HG02981 (cell line): Measurements from ENCODE around the gene PIGX.
"Not testable (repeated sequence)": the region's sequence is repeated elsewhere in the genome, so short reads cannot be mapped to it uniquely, and the experiment has no call there.

Experiments
- ATAC-seq: cut with Tn5 transposase; IDR thresholded peaks from one replicate; pipeline ENCODE4 v1.9.1; 2021; ENCODE audit warnings: mild to moderate bottlenecking, moderate library complexity; ENCODE audit not compliant: unreplicated experiment

PIGX gene

GRCh38 chr3:196700801-196701200 lies 11.4 kb upstream of the PIGX start:
- ATAC-seq = no peak

DNA sequence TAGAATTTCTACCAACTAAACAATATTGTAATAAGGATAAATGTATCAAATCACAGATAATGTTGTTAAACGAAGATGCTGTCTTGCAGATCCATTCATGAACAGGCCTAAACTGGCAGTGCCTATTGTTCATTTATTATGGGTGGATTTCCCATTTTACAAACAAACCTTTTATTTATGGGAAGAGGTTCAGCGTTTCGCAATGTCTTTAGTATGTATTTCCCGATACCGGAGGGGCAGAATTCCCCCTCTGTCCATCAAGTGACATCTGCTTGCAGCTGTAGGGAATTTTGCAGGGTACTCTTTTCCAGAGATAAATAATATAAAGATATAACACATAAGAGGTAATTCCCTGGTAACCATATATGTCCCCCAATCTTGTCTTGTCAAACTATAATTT lies 5.8 kb upstream of the PIGX start:
- no peak for ATAC-seq

- ATAC-seq = no peak
Measured at GRCh38 chr3:196706731-196707130, 5.4 kb upstream of the PIGX start.

GRCh38 chr3:196707566-196707965 lies 4.6 kb upstream of the PIGX start:
- ATAC-seq = no peak

GRCh38 chr3:196708467-196708866 lies 3.7 kb upstream of the PIGX start:
- no peak for ATAC-seq

DNA sequence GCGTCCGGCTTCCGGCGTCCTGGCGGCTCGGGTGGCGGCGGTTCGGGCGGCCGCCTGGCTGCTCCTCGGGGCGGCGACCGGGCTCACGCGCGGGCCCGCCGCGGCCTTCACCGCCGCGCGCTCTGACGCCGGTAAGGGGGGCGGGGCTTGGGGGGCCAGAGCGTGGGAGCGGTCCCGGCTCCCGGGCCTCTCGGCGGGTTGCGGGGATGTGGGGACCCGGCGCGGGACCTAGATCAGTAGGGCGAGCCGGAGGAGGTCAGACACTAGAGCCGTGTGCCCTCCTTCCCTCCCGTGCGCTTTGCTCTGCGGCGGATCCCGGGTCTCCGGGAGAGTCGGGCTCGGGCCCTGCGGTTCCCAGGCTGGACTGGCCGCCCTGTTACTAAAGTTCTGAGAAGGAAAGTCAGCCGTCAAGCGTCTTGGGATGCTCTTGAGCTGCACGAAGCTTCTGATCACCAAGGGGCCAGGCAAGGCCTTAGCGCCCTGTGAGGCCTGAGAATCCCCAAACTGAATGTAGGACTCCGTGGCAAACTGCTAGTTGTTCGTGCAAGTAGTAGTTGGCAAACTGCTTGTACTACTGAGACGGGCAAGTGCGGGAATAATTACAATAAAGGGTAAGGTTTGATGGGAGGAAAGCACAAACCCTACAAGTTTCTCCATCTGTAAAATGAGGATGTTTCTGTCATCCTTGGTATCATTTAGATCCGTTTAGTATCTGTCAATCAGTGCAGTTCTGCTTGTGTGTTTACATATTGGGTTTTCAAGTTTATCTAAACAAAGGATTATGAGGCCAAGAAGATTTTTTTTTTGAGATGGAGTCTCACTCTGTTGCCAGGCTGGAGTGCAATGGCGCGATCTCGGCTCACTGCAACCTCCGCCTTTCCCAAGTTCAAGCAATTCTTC lies 587 bp downstream of the PIGX start:
- peak; percentile 40 for ATAC-seq

GRCh38 chr3:196717162-196717561 lies 5.0 kb downstream of the PIGX start:
- ATAC-seq = peak; percentile 65

GRCh38 chr3:196721097-196721496 lies 8.9 kb downstream of the PIGX start:
- no peak for ATAC-seq

GRCh38 chr3:196726788-196727675 lies 14.9 kb downstream of the PIGX start:
- ATAC-seq = no peak

- no peak for ATAC-seq
Measured at GRCh38 chr3:196735751-196736150, 23.6 kb downstream of the PIGX start.

DNA sequence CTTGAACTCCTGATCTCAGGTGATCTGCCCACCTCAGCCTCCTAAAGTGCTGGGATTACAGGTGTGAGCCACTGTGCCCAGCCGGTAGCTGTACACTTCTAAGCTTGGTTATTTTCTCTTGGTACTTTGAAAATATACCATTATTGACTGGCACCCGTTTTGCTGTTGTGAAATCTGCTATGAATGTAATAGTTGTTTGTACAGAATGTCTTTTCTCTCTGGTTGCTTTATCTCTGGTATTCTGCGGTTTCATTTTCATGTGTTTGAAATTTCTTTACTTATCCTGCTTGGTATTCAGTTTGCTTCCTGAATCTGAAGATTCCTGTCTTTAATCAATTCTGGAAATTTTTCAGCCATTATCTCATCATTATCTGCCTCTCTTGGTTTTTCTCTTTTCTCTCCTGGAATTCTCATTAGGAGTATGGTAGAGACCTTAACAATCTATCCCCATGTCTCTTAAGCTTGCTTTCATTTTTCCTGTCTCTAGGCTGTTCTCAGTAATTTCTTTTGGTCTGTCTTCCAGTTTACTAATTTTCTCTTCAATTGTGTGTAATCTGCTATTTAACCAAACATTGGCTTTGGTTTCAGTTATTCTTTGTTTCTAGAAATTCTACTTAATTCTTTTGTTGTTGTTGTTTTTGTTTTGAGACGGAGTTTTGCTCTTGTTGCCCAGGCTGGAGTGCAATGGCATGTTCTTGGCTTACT lies 24.6 kb downstream of the PIGX start:
- no peak for ATAC-seq

DNA sequence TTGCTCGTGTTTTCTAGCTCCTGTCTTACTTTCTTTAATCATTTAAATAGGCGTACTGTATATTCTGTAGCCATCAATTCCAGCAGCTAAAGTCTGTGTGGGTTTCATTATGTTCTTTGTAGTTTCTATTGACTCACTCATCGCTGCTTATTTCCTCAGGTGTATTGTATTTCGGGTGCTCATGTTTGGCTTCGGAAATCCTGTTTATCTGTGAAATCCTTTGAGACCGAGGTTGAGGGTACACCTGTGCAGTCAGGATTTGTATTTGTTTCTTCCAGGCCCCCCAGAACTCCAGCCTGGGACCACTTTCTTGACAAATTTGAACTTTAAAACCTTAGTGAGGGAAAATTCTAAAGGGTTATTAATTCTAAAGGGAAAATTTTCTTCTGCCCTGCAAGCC lies 25.5 kb downstream of the PIGX start:
- no peak for ATAC-seq

- peak; percentile 88 for ATAC-seq
Measured at GRCh38 chr3:196739671-196740480, 27.7 kb downstream of the PIGX start, which contains the start of gene PAK2. Gene PAK2, plus strand, starts transcription at chr3:196739857. Its CDS starts 42,790 bp downstream, at chr3:196782647.

DNA sequence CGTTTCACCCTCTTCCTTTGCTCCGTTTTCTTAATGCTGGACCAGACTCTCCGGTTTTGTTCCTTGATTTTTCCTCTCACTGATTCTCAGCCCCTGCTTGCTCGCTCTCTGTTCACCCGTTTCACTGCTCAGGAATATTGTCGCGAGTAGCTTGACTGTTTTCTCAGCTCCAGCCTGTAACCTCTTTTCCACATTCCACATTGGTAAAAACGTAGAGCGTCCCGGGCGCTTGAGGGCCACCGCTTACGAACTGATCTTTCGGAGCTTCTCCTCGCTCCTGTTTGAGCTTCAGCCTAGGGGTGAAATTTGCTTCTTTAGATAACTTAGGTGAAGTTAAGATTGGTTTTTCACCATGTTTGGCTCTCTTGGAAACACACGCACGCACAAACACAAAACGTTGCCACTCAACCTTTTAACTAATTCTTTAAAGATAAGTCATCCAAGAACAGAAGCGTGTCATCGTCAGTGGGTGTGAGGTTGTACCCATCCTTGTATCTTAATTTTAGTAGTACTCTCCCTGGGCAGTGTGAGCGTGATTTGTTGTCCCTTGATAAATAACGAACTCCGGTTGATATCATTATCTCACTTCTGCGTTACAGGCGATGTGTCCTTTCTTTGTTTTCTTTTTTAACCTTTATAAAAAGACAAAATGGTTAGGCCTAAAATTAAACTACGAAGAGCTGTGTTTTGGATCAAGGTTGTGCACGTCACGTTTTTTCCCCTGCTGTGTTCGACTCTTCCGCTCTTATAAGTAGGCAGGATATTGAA lies 28.5 kb downstream of the PIGX start:
- no peak for ATAC-seq

DNA sequence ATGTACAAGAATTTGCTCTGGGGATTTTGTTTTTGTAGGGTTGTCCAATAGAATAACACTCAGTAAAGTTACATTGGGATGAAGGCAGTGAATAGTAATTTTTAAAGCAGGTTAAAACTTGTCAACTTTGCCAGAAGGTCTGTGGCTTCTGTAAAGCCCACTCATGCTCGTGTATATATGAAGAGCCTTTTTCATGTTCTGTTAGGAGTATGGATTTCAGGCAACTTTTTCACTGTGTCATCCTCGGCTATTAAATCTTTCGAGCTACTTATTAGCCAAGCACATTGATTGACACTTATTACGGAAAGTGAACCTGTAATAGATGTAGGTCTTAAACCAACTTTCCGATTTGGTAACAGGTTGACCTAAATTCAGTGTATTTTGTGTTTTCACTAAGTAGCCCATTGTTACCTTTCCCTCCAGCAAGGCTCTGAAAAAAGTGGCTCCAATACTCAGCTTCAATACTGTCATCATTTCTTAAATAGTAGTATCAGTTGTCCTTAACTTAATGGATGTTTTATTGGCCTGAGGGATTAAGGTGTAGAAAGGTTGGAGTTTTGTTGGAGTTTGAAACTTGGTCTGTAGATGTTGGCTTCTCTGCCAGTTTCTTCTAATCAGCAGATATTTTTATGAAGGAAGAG lies 29.2 kb downstream of the PIGX start:
- no peak for ATAC-seq

DNA sequence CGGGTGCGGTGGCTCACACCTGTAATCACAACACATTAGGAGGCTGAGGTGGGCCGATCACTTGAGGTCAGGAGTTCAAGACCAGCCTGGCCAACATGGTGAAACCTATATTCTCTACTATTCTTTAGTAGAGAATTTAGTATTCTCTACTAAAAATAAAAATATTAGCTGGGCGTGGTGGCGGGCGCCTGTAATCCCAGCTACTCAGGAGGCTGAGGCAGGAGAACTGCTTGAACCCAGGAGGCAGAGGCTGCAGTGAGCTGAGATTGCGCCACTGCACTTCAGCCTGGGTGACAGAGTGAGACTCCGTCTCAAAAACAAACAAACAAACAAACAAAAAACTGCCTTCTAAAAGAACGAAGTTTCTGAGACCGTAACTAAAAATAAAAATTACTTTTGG lies 31.4 kb downstream of the PIGX start:
- not testable (repeated sequence) for ATAC-seq

DNA sequence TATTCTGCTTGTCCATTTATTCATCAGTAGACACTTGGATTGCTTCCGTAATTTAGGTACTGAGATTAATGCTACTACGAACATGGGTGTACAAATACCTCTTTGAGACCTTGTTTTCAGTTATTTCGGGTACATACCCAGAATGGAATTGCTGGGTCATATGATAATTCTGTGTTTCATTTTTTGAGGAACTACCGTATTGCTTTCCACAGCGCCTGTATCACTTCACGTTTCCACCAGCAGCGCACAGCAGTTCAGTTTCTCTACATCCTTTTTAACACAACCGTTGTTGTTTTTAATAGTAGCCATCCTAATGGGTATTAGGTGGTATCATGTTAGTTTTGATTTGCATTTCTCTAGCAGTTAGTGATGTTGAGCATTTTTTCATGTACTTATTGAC lies 36.9 kb downstream of the PIGX start:
- no peak for ATAC-seq

DNA sequence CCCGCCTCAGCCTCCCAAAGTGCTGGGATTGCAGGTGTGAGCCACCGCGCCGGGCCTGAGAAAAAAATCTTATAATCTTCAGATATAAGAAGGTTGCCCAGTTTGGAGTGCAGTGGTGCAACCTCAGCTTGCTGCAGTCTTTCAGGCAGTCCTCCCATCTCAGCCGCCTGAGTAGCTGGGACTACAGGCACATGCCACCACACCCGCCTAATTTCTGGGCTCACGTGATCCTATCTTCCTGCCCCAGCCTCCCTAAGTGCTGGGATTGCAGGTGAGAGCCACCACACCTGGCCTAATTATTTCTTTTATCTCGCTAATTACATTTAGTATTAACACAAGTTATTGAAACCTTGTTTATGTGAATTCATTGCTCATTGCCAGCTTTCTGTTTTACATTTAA lies 41.0 kb downstream of the PIGX start:
- no peak for ATAC-seq
